Fibroblast of villous mesenchyme (primary cell): ENCODE results near the gene LGALS9B. TPM values are rescaled to one million over a fixed set of nuclear protein-coding genes. Genes with fewer than 3 reads are reported as not detected.
"Not testable (repeated sequence)": the region's sequence is repeated elsewhere in the genome, so short reads cannot be mapped to it uniquely, and the experiment has no call there.

Source experiments
- DNase-seq: peaks from one replicate; pipeline ENCODE4 v3.0.0-alpha.2; 2010; ENCODE audit warnings: low read depth
- H3K4me3 ChIP-seq: 2 replicates; pipeline ENCODE4 v1.5.1; 2011; ENCODE audit warnings: low read depth, mild to moderate bottlenecking, low read length
- small RNA-seq: library from RNA; depleted of rRNA; stranded (forward); fragments of <200 nt; gene quantifications from one replicate; pipeline ENCODE3, GENCODE V24; 2012
- total RNA-seq: library from RNA; depleted of rRNA; stranded (reverse); fragments of >200 nt; gene quantifications from 2 replicates; pipeline ENCODE4 v1.2.3, GENCODE V29; 2012

LGALS9B gene
- total RNA-seq, 1 donor, result not detected

GRCh38 chr17:20440665-20441064 lies 26.7 kb downstream of the LGALS9B start:
- not testable (repeated sequence) for H3K4me3 ChIP-seq, DNase-seq

DNA sequence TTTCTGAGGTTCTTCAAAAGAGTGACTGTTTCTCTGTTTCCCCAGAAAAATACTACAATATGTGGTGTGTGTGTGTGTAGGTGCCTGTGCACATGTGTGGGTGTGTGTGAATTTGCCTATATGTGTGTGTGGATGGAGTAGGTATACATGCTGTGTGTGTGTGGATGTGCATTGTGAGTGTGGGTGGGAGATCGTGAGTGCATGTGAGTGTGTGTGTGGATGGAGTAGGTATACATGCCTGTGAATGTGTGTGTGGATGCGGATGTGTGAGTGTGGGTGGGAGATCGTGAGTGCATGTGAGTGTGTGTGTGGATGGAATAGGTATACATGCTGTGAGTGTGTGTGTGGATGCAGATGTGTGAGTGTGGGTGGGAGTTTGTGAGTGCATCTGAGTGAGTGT lies 32.2 kb downstream of the LGALS9B start:
- not testable (repeated sequence) for H3K4me3 ChIP-seq, DNase-seq

DNA sequence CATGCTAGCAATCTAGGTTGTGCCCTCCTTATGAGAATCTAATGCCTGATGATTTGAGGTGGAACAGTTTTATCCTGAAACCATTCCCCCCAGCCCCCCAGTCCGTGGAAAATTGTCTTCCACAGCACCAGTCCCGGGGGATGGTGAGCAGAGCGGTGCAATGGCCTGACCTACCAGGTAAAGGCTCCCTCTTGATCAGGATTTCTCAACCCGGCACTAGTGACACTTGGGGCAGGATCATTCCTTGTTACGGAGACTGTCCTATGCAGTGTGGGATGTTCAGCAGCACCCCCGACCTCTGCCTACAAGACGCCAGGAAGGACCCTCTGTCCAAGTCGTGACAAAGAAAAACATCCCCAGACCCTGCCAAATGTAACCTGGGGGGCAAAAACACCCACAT lies 34.0 kb downstream of the LGALS9B start:
- H3K4me3 ChIP-seq, DNase-seq: not testable (repeated sequence)

GRCh38 chr17:20427264-20427663 lies 40.1 kb downstream of the LGALS9B start:
- not testable (repeated sequence) for H3K4me3 ChIP-seq, DNase-seq

- H3K4me3 ChIP-seq, DNase-seq: not testable (repeated sequence)
These were observed 44.5 kb downstream of the LGALS9B start for GRCh38 chr17:20422826-20423225.

DNA sequence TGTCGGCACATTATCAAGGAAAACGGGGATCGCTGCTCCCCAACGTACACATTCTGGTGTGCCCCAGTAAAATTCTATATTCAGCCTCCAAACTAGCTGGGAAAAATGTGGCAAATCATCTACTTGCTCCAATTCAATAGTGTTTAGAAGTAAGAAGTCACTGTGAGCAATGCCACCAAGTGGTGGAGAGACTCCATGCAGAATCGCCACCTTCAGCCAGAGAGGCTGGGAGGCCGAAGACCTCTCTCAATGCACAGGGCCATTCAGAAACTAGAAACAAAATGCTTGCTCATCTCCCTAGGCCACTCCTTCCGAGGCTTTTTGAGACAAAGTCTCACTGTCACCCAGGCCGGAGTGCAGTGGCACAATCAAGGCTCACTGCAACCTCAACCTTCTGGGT lies 48.5 kb downstream of the LGALS9B start:
- not testable (repeated sequence) for DNase-seq, H3K4me3 ChIP-seq

- not testable (repeated sequence) for H3K4me3 ChIP-seq, DNase-seq
These were observed 49.8 kb downstream of the LGALS9B start for GRCh38 chr17:20417492-20418080.

GRCh38 chr17:20416381-20416911 lies 50.9 kb downstream of the LGALS9B start:
- DNase-seq, H3K4me3 ChIP-seq: not testable (repeated sequence)

- DNase-seq, H3K4me3 ChIP-seq: not testable (repeated sequence)
These were observed 51.9 kb downstream of the LGALS9B start for GRCh38 chr17:20415479-20415878.

DNA sequence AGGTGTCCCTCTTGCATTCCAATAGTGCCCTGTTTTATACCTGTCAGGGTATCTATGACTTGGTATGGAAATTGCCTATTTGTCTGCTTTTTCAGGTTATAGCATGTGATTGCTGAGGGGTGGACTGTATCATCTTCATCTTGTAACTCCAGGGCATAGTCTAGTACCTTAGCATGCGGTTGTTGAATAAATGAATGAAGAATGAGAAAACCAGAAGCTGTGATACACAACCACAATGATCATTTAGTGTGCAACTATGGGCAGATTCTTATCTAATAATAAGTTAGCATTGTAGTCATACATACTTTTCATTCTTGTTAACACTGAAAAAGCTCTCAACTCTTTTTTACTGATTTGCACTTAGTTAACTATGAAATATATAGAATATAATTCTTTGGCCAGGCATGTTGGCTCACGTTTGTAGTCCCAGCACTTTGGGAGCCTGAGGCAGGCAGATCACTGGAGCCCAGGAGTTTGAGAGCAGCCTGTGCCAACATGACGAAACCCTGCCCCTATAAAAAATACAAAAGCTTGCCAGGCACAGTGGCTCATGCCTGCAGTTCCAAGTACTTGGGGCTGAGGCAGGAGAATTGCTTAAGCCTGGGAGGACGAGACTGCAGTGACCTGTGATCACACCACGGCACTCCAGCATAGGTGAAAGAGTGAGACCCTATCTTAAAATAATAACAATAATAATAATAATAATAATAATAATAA lies 65.9 kb downstream of the LGALS9B start:
- not testable (repeated sequence) for DNase-seq, H3K4me3 ChIP-seq

DNA sequence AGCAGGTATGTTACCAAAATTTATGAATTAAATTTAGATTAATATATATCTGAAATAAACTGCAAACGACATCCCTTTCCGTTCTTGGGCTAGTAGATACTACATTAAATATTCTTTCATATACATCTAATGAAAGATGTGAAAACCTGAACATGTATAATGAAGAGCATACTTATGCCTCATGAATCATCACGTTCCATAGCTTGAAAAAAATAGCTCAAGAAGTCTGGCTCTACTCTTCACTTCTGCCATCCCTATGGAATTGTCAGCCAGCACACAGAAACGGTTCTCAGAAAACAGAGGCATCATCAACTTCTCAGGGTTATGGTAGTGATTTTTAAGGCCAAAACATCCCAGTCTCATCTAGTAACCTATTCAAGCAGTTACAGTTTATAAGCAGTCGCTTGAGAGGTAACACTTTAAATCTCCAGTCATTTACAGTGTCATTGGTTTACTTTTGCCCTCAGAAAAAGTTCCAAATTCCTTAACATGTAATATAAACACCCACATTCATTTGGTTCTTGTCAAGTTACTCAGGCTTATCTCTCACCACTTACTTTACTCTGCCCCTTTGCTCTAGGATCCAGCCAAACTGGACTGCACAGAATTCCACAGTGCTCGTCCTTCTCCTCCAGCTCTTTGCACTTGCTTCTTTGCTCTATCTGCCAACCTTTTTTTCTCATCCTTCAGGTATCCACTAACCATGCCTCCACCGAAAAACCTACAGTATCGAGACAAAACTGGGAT lies 66.6 kb downstream of the LGALS9B start:
- not testable (repeated sequence) for H3K4me3 ChIP-seq
- peak; percentile 5 for DNase-seq

Small RNAs within 50 kb of the gene (small RNA-seq; reads per million reads assigned to genes)
- gene YWHAEP3, result not detected

Other genes starting within 250 kb of the LGALS9B start
- not detected in 2 replicates for gene CDRT15L2, start 112.2 kb upstream of the LGALS9B start, total RNA-seq